GM12878 (cell line): Measurements from ENCODE around the gene CEBPG.

ENCODE experiments used
- CBX3 ChIP-seq: fragments of 200-600 bp; sonication (generic); IDR thresholded peaks from 2 replicates; pipeline ENCODE4 v1.6.1; 2016; ENCODE audit warnings: low read depth, borderline replicate concordance
- CBX5 ChIP-seq: sonication (generic); IDR thresholded peaks from 2 replicates; pipeline ENCODE4 v1.6.1; 2016; ENCODE audit warnings: low read depth, moderate library complexity, mild to moderate bottlenecking, inconsistent platforms
- CTCF ChIP-seq, 3 experiments: IDR thresholded peaks in 2 of 3; conservative IDR thresholded peaks in 1 of 3; 2 replicates each; pipeline ENCODE4 v1.5.1; 2011; ENCODE audit warnings: low read depth in 3 of 3, low read length in 3 of 3, mild to moderate bottlenecking in 3 of 3, control low read depth in 2 of 3, moderate library complexity in 2 of 3, inconsistent platforms in 1 of 3, mixed read lengths in 1 of 3; ENCODE audit not compliant: control insufficient read depth in 2 of 3, insufficient read depth in 1 of 3; ENCODE audit errors: extremely low read depth in 1 of 3
- E4F1 ChIP-seq: fragments of 450-650 bp; IDR thresholded peaks from 2 replicates; pipeline ENCODE4 v1.6.1; 2018; ENCODE audit warnings: borderline replicate concordance, mild to moderate bottlenecking; ENCODE audit not compliant: partially characterized antibody
- EP300 ChIP-seq, 2 experiments: fragments of 150-350 bp in 1 of 2; IDR thresholded peaks; 2 replicates each; pipeline ENCODE4 v1.6.1; 2011 to 2012; ENCODE audit warnings: low read depth in 2 of 2, low read length in 2 of 2, borderline replicate concordance in 1 of 2, improper control_type of control experiment in 1 of 2, inconsistent platforms in 1 of 2; ENCODE audit not compliant: control insufficient read depth in 1 of 2
- POLR2A ChIP-seq: IDR thresholded peaks from 2 replicates; pipeline ENCODE4 v1.6.1; 2011; ENCODE audit warnings: low read depth, mild to moderate bottlenecking, low read length
- SRF ChIP-seq, 2 experiments: IDR thresholded peaks; 2 replicates each; pipeline ENCODE4 v1.6.1; 2011; ENCODE audit warnings: low read depth in 2 of 2, low read length in 2 of 2, mild to moderate bottlenecking in 1 of 2, moderate library complexity in 1 of 2
- USF1 ChIP-seq: IDR thresholded peaks from 2 replicates; pipeline ENCODE4 v1.6.1; 2011; ENCODE audit warnings: borderline replicate concordance, low read depth, mild to moderate bottlenecking, moderate library complexity, mixed read lengths, low read length; ENCODE audit not compliant: insufficient read depth; ENCODE audit errors: extremely low read length
- ZBTB33 ChIP-seq: fragments of 450-650 bp; IDR thresholded peaks from 2 replicates; pipeline ENCODE4 v1.6.1; 2017; ENCODE audit warnings: mild to moderate bottlenecking
- ZNF217 ChIP-seq: fragments of 450-650 bp; IDR thresholded peaks from 2 replicates; pipeline ENCODE4 v1.6.1; 2017; ENCODE audit warnings: antibody characterized with exemption, mild to moderate bottlenecking

- TF ChIP-seq CBX3 = no peak
- no peak for TF ChIP-seq CBX5
- TF ChIP-seq ZBTB33 = no peak
- no peak for TF ChIP-seq CTCF (IDR thresholded peaks at IDR 0.05 in 2 of 3, conservative IDR thresholded peaks at IDR 0.05 in 1 of 3; ENCODE audit: control insufficient read depth in 2 of 3, extremely low read depth in 1 of 3, insufficient read depth in 1 of 3, low read depth in 3 of 3, low read length in 3 of 3)
- no peak for TF ChIP-seq USF1
- no peak for TF ChIP-seq EP300 (IDR thresholded peaks at IDR 0.05; ENCODE audit: borderline replicate concordance in 1 of 2, control insufficient read depth in 1 of 2, low read depth in 2 of 2, low read length in 2 of 2)
- TF ChIP-seq E4F1 = no peak
- TF ChIP-seq SRF (IDR thresholded peaks at IDR 0.05; ENCODE audit: low read depth in 2 of 2, low read length in 2 of 2) = no peak
- TF ChIP-seq ZNF217 = no peak
- no peak for TF ChIP-seq POLR2A
Measured at GRCh38 chr19:33390908-33391630, 17.6 kb downstream of the CEBPG start.
